Measurements from ENCODE around the gene CTTNBP2NL.
A peak's percentile ranks its signal among the peaks of the same experiment; 100 is the strongest.
"Not testable (repeated sequence)": the region's sequence is repeated elsewhere in the genome, so short reads cannot be mapped to it uniquely, and the experiment has no call there.

CTTNBP2NL gene

GRCh38 chr1:112410673-112411072 lies 14.7 kb downstream of the CTTNBP2NL start:
- no peak for TF ChIP-seq CTCF (conservative IDR thresholded peaks at IDR 0.05)

GRCh38 chr1:112417271-112417670 lies 21.3 kb downstream of the CTTNBP2NL start:
- TF ChIP-seq CTCF (conservative IDR thresholded peaks at IDR 0.05) = no peak
- H3K27ac ChIP-seq = no peak overlapping the region

More at GRCh38 chr1:112410673-112411072, 14.7 kb downstream of the CTTNBP2NL start:
- no peak overlapping the region for H3K27ac ChIP-seq

GRCh38 chr1:112418099-112418892 lies 22.3 kb downstream of the CTTNBP2NL start:
- TF ChIP-seq CTCF (conservative IDR thresholded peaks at IDR 0.05) = no peak
- H3K27ac ChIP-seq = no peak overlapping the region

- no peak for TF ChIP-seq CTCF (conservative IDR thresholded peaks at IDR 0.05)
- no peak overlapping the region for H3K27ac ChIP-seq
These were observed 27.2 kb downstream of the CTTNBP2NL start for GRCh38 chr1:112423207-112423606.

- not testable (repeated sequence) for H3K27ac ChIP-seq
These were observed 27.7 kb downstream of the CTTNBP2NL start for GRCh38 chr1:112423666-112424065.

GRCh38 chr1:112429749-112430148 lies 33.7 kb downstream of the CTTNBP2NL start:
- no peak overlapping the region for H3K27ac ChIP-seq
- no peak for TF ChIP-seq CTCF (conservative IDR thresholded peaks at IDR 0.05)

- TF ChIP-seq CTCF (conservative IDR thresholded peaks at IDR 0.05) = no peak
- 0 out of 2 replicates have a peak overlapping the region, but pooled peaks have one; percentile 7 for H3K27ac ChIP-seq
These were observed 35.0 kb downstream of the CTTNBP2NL start for GRCh38 chr1:112431038-112431437.

- TF ChIP-seq CTCF (conservative IDR thresholded peaks at IDR 0.05) = no peak
- H3K27ac ChIP-seq = no peak overlapping the region; the same call in 1 of the 2 replicates
These were observed 39.4 kb downstream of the CTTNBP2NL start for GRCh38 chr1:112435448-112435847.

Data from VCaP (cell line).